NCI-H2029 treated with DMSO at 0.1 percent for 48 hours (cell line): Measurements from ENCODE around the gene ADAMTS12.

Experiments used
- DNase-seq: peaks from one replicate; lab custom pipeline; 2025; lab: John Stamatoyannopoulos, UW

Gene ADAMTS12

DNA sequence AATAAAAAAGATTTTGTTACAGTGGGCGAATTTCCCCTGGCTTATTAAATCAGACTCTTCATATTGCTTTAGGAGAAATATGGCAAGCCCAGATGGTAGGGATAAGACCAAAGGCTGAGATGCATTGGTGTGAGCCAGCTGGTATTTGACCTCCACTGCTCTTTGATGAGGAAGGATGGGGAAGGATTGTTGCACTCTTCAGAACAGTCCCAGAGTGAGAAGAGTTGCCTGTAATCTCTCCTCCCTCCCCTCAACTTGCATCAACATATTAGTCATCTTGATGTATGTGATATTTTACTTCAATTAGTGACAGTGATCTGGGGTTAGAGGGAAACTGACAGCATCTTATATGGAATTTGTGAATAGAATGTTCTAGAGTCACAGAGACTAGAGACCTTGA lies 136.6 kb downstream of the ADAMTS12 start:
- no peak for DNase-seq

GRCh38 chr5:33753704-33754103 lies 138.1 kb downstream of the ADAMTS12 start:
- DNase-seq, result no peak

- DNase-seq, result no peak
Measured at GRCh38 chr5:33748754-33749153, 143.0 kb downstream of the ADAMTS12 start.

- DNase-seq, result no peak
Measured at GRCh38 chr5:33745101-33745770, 146.6 kb downstream of the ADAMTS12 start.

DNA sequence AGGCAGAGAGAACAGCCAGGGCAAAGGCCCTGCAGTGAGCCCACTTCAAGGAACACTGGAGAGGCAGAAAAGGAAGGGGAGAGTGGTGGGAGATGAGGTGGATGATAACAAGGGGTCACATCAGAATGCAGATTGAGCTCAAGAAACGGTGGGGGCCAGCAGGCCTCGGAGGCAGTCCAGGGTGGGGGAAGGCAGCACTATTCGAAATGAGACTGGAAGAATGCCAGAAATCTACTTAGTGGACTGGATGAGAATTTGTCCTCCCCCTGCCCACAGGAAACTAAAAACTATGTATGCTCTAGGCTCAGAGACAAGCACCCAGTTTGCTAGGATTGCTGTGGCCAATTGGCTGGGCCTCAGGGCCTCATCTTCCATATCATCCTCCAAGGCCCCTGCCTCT lies 148.7 kb downstream of the ADAMTS12 start:
- no peak for DNase-seq

DNA sequence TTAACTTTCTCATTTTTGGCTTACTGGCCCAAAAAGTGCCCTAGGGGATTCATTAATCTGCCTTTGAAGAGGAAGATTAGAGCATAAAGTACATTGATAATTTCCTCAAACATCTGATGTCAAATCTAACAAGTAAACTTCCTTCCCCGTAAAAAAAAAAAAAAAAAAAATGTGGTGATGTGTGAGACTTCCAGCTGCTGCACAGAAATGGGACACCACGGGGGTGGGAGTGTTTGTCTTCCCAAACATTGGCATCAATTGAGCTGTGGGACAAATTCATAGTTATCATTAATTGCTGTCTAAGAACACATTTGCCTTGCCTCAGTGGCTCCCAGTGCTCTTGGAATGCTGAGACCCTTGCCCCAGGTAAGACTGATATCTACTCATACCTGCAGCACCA lies 149.6 kb downstream of the ADAMTS12 start:
- DNase-seq, result no peak

GRCh38 chr5:33738967-33739366 lies 152.8 kb downstream of the ADAMTS12 start:
- DNase-seq, result no peak

DNA sequence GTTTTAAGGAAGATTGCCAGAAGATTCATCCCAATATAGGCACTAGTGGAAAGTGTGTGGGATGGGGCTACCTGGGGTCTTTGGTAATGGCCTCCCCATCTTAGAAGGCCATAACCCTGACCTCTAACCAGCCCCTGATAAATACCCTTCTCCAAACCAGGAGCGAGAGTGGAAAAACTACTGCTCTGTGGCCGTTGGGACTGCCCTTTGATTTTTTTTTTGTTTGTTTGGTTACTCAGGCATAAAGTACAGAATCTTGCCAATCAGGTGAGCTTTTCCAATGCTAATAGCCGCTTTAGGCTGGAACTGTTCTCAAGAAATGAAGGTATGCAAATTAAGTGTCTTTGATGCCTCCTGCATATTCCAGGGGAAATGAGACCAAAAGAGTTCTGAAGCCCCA lies 153.7 kb downstream of the ADAMTS12 start:
- no peak for DNase-seq

DNA sequence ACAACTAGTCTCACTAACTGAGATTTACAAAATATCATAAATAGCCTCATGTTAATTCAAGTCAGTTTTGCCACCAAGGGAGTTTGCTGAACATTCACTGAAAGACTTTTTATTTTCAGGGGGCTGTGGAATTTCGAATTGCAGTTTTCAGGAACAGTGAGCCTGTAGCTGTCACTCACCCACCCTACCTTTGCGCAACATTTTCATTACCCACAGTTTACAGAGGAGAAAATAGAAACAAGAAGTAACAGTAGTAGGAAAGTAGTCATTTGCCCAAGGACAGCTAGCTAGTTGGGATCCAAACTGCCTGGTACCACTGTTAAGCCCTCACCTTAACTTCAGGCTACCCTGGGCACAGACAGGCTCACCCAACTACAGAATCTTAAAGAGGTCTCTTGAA lies 154.1 kb downstream of the ADAMTS12 start:
- no peak for DNase-seq

GRCh38 chr5:33737284-33737683 lies 154.5 kb downstream of the ADAMTS12 start:
- DNase-seq, result no peak

GRCh38 chr5:33736510-33736909 lies 155.3 kb downstream of the ADAMTS12 start:
- no peak for DNase-seq

GRCh38 chr5:33735072-33735471 lies 156.7 kb downstream of the ADAMTS12 start:
- no peak for DNase-seq

- DNase-seq, result no peak
Measured at GRCh38 chr5:33734537-33734936, 157.3 kb downstream of the ADAMTS12 start.

GRCh38 chr5:33733225-33733624 lies 158.6 kb downstream of the ADAMTS12 start:
- DNase-seq, result no peak

DNA sequence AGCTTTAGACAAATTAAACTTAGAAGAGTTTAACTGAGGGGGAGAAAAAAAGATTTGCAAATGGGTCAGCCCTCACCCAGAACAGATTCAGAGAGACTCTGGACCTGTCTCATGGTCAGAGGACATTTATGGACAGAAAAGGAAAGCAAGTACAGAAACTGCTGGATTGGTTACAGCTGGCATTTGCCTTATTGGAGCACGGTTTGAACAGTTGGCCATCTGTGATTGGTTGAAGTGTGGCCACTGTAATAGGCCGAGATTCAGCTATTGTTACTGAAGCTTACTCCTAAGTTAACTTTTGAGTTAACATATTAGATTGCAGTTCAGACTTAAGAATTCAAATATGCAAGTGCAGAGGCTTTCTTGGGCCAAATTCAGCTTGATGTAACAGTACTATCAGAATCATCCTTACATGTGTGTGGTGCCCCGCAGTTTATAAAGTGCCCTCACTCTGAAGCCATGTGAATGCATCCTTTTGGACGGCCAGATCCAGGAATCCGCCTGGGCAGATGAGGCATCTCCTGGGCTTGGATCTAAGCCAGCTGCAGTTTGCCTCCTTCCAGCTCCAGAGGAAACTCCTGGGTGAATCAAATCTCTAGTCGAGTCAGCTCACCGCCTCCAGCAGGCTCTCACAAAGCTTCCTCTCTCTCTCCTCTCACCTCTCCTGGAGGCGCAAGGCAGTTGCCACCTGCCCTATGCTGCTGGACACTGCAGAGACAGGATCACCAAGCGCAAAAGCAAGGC lies 165.2 kb downstream of the ADAMTS12 start:
- DNase-seq, result no peak

GRCh38 chr5:33725806-33726205 lies 166.0 kb downstream of the ADAMTS12 start:
- no peak for DNase-seq

- DNase-seq, result no peak
Measured at GRCh38 chr5:33721491-33722200, 170.1 kb downstream of the ADAMTS12 start.

- no peak for DNase-seq
Measured at GRCh38 chr5:33720176-33720575, 171.6 kb downstream of the ADAMTS12 start.

GRCh38 chr5:33719769-33720168 lies 172.0 kb downstream of the ADAMTS12 start:
- DNase-seq, result no peak

GRCh38 chr5:33715661-33716060 lies 176.1 kb downstream of the ADAMTS12 start:
- no peak for DNase-seq

DNA sequence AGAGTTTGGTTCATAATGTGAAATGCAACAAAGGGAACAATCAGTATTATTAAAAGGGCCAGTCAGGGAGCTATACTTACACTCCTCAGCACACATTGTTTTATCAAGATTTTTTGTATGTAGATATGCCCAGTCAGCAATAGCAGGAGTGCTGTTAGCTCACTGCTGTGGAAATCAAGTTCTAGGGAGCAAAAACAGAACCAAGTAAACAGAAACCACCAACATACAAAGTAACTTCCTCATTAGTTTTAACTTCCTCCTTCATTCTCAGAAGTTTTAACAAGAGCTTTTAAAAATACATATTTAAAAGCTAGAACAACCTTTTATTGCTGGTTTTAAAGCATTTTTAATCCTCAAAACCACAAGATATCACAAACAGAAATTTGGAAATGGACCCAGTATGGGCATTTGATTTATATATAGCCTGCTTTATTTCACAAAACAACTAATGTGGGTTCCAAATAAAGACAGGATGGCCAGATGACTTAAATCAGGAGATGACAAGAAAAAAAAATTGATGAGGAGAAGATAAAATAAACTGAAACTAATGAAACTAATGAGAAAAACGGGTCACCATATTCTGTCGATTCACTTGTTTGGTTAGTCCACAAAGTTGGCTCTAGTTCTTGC lies 178.5 kb downstream of the ADAMTS12 start:
- no peak for DNase-seq

GRCh38 chr5:33712664-33713063 lies 179.1 kb downstream of the ADAMTS12 start:
- no peak for DNase-seq
